ENCODE data around the gene PRKD2. TPM values are rescaled to one million over a fixed set of nuclear protein-coding genes. Genes with fewer than 3 reads are reported as not detected.

The PRKD2 gene
- total and polyA plus RNA-seq, 11 donors: 8.4 to 32.8 (median 12.1) TPM

DNA sequence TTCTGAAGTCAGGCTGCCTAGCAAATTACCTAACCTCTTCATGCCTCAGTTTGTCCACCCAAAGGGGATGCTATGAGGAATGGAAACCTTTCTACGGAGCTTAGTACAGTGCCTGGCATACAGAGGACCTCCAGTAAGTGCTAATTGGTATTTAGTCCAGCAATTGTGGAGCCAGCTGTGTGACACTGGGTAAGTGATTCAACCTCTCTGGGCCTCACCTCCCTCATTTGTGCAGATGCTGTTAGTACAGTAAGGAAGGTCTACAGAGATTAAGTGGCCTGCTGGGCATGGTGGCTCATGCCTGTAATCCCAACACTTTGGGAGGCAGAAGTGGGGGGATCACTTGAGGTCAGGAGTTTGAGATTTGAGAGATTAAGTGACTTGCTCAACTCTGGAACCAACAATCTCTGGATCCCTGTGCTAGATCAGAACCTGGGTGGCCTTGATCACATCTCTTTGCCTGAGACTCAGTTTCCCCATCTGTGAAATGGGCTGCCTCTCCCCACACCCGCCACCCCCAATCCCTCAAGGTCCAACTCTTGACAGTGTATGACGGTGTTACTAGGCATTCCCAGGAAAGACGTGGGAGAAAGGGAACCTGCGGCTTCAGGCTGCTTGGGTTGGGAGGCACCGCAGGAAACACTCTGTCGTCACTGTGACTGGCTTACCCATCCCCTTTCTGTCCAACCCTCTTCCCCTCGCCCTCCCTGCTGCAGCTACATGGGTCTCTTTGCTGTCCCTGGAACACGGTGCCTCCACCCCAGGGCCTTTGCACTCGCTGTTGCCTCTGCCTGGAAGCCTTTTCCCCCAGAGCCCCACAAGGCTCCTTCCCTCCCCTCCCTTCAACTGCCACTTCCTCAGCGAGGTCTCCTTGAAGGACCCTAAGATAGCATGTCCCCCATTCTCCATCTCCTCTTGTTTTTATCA lies 18.3 kb downstream of the PRKD2 start:
- Histone ChIP-seq H3K27me3 (no peaks in the 10 kb centered on the region), H3K9me3 (no peaks in the 10 kb centered on the region), H3K27ac (no peak overlapping the region), H3K4me1 (peaks cover 0 to 13% (median 3%) of the 10 kb centered on the region in 12 donors), H3K4me3 (no peak overlapping the region), H3K36me3 (peaks cover 3 to 96% (median 92%) of the 10 kb centered on the region in 9 donors)
- TF ChIP-seq, protein P1, sequence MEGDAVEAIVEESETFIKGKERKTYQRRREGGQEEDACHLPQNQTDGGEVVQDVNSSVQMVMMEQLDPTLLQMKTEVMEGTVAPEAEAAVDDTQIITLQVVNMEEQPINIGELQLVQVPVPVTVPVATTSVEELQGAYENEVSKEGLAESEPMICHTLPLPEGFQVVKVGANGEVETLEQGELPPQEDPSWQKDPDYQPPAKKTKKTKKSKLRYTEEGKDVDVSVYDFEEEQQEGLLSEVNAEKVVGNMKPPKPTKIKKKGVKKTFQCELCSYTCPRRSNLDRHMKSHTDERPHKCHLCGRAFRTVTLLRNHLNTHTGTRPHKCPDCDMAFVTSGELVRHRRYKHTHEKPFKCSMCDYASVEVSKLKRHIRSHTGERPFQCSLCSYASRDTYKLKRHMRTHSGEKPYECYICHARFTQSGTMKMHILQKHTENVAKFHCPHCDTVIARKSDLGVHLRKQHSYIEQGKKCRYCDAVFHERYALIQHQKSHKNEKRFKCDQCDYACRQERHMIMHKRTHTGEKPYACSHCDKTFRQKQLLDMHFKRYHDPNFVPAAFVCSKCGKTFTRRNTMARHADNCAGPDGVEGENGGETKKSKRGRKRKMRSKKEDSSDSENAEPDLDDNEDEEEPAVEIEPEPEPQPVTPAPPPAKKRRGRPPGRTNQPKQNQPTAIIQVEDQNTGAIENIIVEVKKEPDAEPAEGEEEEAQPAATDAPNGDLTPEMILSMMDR (IDR thresholded peaks at IDR 0.05): no peak
- TF ChIP-seq POLR2A (IDR thresholded peaks at IDR 0.05): no peak
- WGBS, 4 donors: 93 to 97% (median 95%) methylated on average over 11 of the region's 11 CpGs
- DNase-seq: peak in 1 of 5 donors; percentile 17
- intact Hi-C loops (cut with DNase I): loop anchor here in 2 of 10 donors (5.0 kb wide), 2 partner anchors 39 to 44 kb away; no protein-coding TSS in a partner anchor
- ATAC-seq: no peak

DNA sequence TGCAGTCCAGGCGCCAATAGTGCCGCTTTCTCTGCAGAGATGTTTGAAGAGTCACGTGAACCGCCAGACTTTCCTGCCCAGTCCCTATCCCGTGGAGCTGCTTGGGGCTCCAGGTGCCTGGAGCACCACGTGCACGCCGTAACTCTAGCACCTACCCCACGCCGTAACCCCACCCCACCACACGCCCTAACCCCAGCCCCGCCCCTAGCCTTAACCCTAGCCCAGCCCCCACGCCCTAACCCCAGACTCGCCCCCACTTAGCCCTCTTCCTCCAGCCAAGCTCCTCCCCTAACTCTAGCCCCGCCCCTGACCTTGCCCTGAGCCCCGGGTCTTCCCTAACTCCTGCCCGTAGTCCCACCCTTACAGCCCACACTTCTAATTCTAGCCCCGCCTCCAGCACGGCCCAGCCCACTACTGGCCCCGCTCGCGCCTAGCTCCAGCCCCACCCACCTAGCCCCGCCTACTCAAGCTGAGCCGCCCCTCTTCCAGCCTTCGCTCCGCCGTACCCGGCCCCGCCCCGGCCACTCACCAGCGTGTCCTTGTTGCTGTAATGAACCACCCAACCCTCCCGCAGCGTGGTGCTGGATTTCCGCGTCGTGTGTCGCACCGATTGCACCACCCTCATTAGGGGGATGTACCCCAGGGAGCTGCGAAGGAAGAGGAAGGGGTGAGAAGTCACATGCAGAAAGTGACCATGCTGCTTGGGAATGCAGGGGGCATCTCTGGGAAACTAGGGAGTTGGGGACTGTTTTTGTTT lies 19.5 kb downstream of the PRKD2 start:
- TF ChIP-seq, protein P1 (IDR thresholded peaks at IDR 0.05): no peak
- TF ChIP-seq POLR2A (IDR thresholded peaks at IDR 0.05): no peak
- Histone ChIP-seq H3K4me3 (peak overlapping the region in 4 of 12 donors; percentile 5 to 34 (median 22)), H3K9me3 (no peaks in the 10 kb centered on the region), H3K36me3 (peaks cover 3 to 96% (median 92%) of the 10 kb centered on the region in 9 donors), H3K4me1 (peaks cover 0 to 13% (median 3%) of the 10 kb centered on the region in 12 donors), H3K27ac (no peak overlapping the region), H3K27me3 (no peaks in the 10 kb centered on the region)
- ATAC-seq (peak; percentile 95 to 99 (median 97)), DNase-seq (peak; percentile 83 to 92 (median 91))
- intact Hi-C loops (cut with DNase I): loop anchor here in 2 of 10 donors (5.0 kb wide), 2 partner anchors 40 to 45 kb away; no protein-coding TSS in a partner anchor
- 28 to 47% (median 37%) methylated on average over 39 of the region's 39 CpGs for WGBS, 4 donors

DNA sequence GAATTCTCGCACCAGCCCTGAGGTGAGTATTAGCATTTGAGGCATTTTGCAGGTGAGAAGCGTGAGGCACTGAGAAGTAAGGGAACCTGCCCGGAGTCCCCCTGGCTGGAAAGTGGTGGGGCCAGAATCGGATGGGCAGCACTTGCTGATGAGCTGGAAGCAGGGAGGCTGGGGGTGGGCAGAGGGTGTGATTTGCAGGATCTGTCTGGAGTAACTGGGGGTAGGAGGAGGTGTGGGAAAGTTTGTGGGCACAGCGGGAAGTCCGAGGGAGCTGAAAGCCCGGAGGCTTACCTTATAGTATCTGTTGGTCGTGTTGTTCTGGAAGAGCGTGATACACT lies 20.1 kb downstream of the PRKD2 start:
- TF ChIP-seq, protein P1 (IDR thresholded peaks at IDR 0.05): no peak
- TF ChIP-seq POLR2A (IDR thresholded peaks at IDR 0.05): no peak
- peaks cover 0 to 13% (median 3%) of the 10 kb centered on the region in 12 donors for H3K4me1 ChIP-seq
- no peak for DNase-seq
- 66 to 78% (median 72%) methylated on average over 9 of the region's 9 CpGs for WGBS, 4 donors
- peak overlapping the region in 1 of 12 donors; percentile 34 for H3K4me3 ChIP-seq
- ATAC-seq: no peak
- H3K27me3 ChIP-seq: no peaks in the 10 kb centered on the region
- peaks cover 3 to 96% (median 92%) of the 10 kb centered on the region in 9 donors for H3K36me3 ChIP-seq
- intact Hi-C loops (cut with DNase I): loop anchor here in 2 of 10 donors (5.0 kb wide), 2 partner anchors 40 to 45 kb away; no protein-coding TSS in a partner anchor
- H3K27ac ChIP-seq: no peak overlapping the region
- H3K9me3 ChIP-seq: no peaks in the 10 kb centered on the region

Data from heart left ventricle (tissue), 16 donors.